Lung (tissue), 12 donors: ENCODE data around the gene SLC15A3. TPM values are rescaled to one million over a fixed set of nuclear protein-coding genes. Genes with fewer than 3 reads are reported as not detected.

Experiments
- ATAC-seq: fragments of 200-7000 bp; cut with Tn5 transposase; one replicate; pipeline ENCODE4 v1.9.1; 2020; ENCODE audit warnings: moderate number of reproducible peaks; ENCODE audit not compliant: insufficient read depth, low FRiP score
- DNase-seq, 3 donors: peaks; one replicate each; pipeline ENCODE4 v3.0.0-alpha.2; 2013 to 2017
- H3K27ac ChIP-seq, 2 donors: one replicate each; pipeline ENCODE4 v1.5.1; 2013; ENCODE audit warnings: mild to moderate bottlenecking in 2 of 2, moderate library complexity in 2 of 2, control low read depth in 1 of 2, inconsistent platforms in 1 of 2, low read depth in 1 of 2, low read length in 1 of 2
- H3K27me3 ChIP-seq, 3 donors: one replicate each; pipeline ENCODE4 v1.5.1; 2013; ENCODE audit warnings: low read length in 2 of 3; ENCODE audit not compliant: control insufficient read depth in 3 of 3, insufficient read depth in 3 of 3
- H3K36me3 ChIP-seq, 4 donors: one replicate each; pipeline ENCODE4 v1.5.1; 2013; ENCODE audit warnings: low read length in 4 of 4, mild to moderate bottlenecking in 1 of 4, moderate library complexity in 1 of 4; ENCODE audit not compliant: control insufficient read depth in 4 of 4, insufficient read depth in 4 of 4
- H3K4me1 ChIP-seq, 5 donors: one replicate each; pipeline ENCODE4 v1.5.1; 2013; ENCODE audit warnings: low read length in 5 of 5, mild to moderate bottlenecking in 2 of 5, moderate library complexity in 1 of 5; ENCODE audit not compliant: control insufficient read depth in 5 of 5, insufficient read depth in 5 of 5
- H3K4me3 ChIP-seq: one replicate; pipeline ENCODE4 v1.5.1; 2013; ENCODE audit warnings: mild to moderate bottlenecking, control low read depth, moderate library complexity
- H3K9ac ChIP-seq, 2 donors: one replicate each; pipeline ENCODE4 v1.5.1; 2013; ENCODE audit warnings: low read length in 2 of 2, control low read depth in 1 of 2; ENCODE audit not compliant: insufficient read depth in 1 of 2
- H3K9me3 ChIP-seq, 4 donors: one replicate each; pipeline ENCODE4 v1.5.1; 2013; ENCODE audit warnings: low read length in 3 of 4, mild to moderate bottlenecking in 1 of 4, moderate library complexity in 1 of 4; ENCODE audit not compliant: control insufficient read depth in 4 of 4, insufficient read depth in 3 of 4
- WGBS, 2 donors: extraction: QIAGEN DNeasy Blood & Tissue Kit; methylation state at CpG; one replicate each; pipeline ENCODE4 v1.1.7; 2013; 5-methylcytosine and 5-hydroxymethylcytosine counted together
- polyA plus RNA-seq, 2 donors: library from polyadenylated mRNA; stranded (reverse); fragments of 200-250 nt; gene quantifications; one replicate each; pipeline ENCODE4 v1.2.1, GENCODE V29; 2013
- total RNA-seq, 2 donors: library from RNA; depleted of rRNA in 1 of 2; stranded (reverse); fragments of >200 nt in 1 of 2; gene quantifications; one replicate each; pipeline ENCODE4 v1.2.1, GENCODE V29; 2014 to 2021
- TF ChIP-seq, protein P1 (sequence below): IDR thresholded peaks from 2 replicates; pipeline ENCODE4 v1.5.1; 2012; ENCODE audit warnings: mild to moderate bottlenecking; ENCODE audit errors: control extremely low read depth, extremely low read depth
- donor health status: control.
- donor health status: control.
- donor health status: Bipolar disorder and iron deficiency.
- donor health status: healthy.
- donor health status: DM: yes; HTN: yes; CAD: no.

Gene SLC15A3
- total and polyA plus RNA-seq, 4 donors: 29.9 to 166 (median 98.6) TPM

DNA sequence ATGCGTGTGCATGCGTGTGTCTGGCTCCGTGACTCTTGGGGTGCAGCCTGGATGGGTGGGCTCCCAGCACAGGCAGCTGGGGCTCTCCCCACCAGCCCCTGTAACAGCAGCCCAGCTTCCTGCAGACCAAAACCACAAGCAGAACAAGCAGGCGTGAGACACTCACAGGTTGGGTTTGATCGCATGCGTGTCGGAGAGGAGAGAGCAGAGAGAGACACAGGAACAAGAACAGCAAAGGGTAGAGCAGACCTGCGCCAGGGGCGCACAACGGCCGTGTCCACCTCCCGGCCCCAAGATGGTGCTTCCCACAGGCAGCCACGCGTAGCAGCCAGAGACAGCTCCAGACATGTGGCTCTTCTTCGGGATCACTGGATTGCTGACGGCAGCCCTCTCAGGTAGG, 19.5 kb upstream of the SLC15A3 start, which contains the start of gene CD6:
Gene CD6, plus strand, starts transcription at position 161 of the 400 bp plus-strand sequence. Its CDS starts 186 bp downstream, at position 347.
- DNase-seq: no peak
- Histone ChIP-seq H3K9ac (no peak within 1 kb of the TSS), H3K27ac (no peak within 1 kb of the TSS), H3K27me3 (no peaks in the 10 kb centered on the region), H3K9me3 (no peaks in the 10 kb centered on the region), H3K36me3 (no peaks in the 10 kb centered on the region), H3K4me3 (no peak within 1 kb of the TSS), H3K4me1 (no peaks in the 10 kb centered on the region)
- ATAC-seq: no peak
- TF ChIP-seq, protein P1, sequence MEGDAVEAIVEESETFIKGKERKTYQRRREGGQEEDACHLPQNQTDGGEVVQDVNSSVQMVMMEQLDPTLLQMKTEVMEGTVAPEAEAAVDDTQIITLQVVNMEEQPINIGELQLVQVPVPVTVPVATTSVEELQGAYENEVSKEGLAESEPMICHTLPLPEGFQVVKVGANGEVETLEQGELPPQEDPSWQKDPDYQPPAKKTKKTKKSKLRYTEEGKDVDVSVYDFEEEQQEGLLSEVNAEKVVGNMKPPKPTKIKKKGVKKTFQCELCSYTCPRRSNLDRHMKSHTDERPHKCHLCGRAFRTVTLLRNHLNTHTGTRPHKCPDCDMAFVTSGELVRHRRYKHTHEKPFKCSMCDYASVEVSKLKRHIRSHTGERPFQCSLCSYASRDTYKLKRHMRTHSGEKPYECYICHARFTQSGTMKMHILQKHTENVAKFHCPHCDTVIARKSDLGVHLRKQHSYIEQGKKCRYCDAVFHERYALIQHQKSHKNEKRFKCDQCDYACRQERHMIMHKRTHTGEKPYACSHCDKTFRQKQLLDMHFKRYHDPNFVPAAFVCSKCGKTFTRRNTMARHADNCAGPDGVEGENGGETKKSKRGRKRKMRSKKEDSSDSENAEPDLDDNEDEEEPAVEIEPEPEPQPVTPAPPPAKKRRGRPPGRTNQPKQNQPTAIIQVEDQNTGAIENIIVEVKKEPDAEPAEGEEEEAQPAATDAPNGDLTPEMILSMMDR: no peak
- 44 to 76% methylated on average over 16 of the region's 16 CpGs for WGBS, 2 donors

DNA sequence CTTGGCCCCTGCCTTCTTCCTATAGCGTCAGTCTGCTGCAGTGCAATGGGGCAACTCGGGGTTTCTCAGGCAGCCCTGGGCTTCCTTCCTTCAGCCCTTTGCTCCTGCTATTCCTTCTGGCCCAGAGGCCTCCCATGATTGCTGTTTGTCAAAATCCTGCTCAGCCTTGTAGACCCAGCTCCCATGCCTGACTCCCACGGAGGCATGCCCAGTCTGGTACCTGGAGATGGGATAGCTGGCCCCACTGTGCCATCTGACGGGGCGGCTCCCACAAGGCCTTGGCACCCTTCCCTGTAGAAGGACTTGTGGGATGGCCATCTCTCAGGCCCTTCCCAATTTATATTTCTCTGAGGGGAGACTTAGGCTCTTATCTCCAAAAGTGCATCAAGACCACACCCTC, 18.9 kb upstream of the SLC15A3 start:
- Histone ChIP-seq H3K36me3 (no peaks in the 10 kb centered on the region), H3K9ac (no peak overlapping the region), H3K27ac (no peak overlapping the region), H3K4me3 (no peak overlapping the region), H3K4me1 (no peaks in the 10 kb centered on the region), H3K9me3 (no peaks in the 10 kb centered on the region), H3K27me3 (no peaks in the 10 kb centered on the region)
- ATAC-seq: no peak
- no peak for DNase-seq
- TF ChIP-seq, protein P1: no peak
- WGBS, 2 donors: 81 to 92% methylated on average over 5 of the region's 5 CpGs

DNA sequence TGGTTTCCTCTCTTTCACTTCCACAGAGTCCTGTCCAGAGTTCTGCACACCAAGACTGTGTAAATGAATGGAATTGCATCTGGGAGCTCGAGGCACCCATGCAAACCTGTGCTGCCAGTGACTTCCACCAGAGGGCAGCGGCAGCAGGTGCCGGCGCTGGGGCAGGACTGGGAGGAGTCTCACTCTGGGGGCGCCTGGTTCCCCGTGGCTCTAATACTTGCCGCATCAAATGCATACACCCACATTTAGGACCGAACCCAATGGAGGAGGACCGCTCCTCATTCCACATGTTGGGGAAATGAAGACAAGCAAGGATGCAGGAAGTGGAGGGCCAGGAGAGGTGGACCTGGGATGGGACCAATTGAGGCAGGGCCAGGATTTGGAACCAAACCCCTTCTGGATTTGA, 18.4 kb upstream of the SLC15A3 start:
- no peak overlapping the region for H3K9ac ChIP-seq
- no peak for ATAC-seq
- WGBS, 2 donors: 17% methylated on average over 9 of the region's 9 CpGs
- no peak overlapping the region for H3K4me3 ChIP-seq
- H3K36me3 ChIP-seq: no peaks in the 10 kb centered on the region
- DNase-seq: peak in 1 of 3 donors; percentile 37
- no peaks in the 10 kb centered on the region for H3K9me3 ChIP-seq
- no peaks in the 10 kb centered on the region for H3K4me1 ChIP-seq
- no peak overlapping the region for H3K27ac ChIP-seq
- H3K27me3 ChIP-seq: no peaks in the 10 kb centered on the region
- TF ChIP-seq, protein P1: peak; percentile 74

- no peak overlapping the region for H3K9ac ChIP-seq
- H3K4me3 ChIP-seq: no peak overlapping the region
- no peak for DNase-seq
- H3K4me1 ChIP-seq: no peaks in the 10 kb centered on the region
- TF ChIP-seq, protein P1: no peak
- H3K9me3 ChIP-seq: no peaks in the 10 kb centered on the region
- no peak for ATAC-seq
- H3K36me3 ChIP-seq: no peaks in the 10 kb centered on the region
- H3K27ac ChIP-seq: no peak overlapping the region
- 94 to 96% methylated on average over 1 of the region's 1 CpG for WGBS, 2 donors
- no peaks in the 10 kb centered on the region for H3K27me3 ChIP-seq
These were observed 16.2 kb upstream of the SLC15A3 start for GRCh38 chr11:60968223-60968622.
